GM23338 (cell line): Measurements from ENCODE around the gene EHD4. TPM values are rescaled to one million over a fixed set of nuclear protein-coding genes. Genes with fewer than 3 reads are reported as not detected.

Experiments
- ATAC-seq: fragments of 200-7000 bp; cut with Tn5 transposase; 3 replicates; pipeline ENCODE4 v1.9.1; 2020
- DNase-seq: peaks from one replicate; pipeline ENCODE4 v3.0.0-alpha.2; 2015; ENCODE audit warnings: low spot score
- H2AFZ ChIP-seq: fragments of 200-600 bp; sonication (generic); 2 replicates; pipeline ENCODE4 v1.8.0; 2016; ENCODE audit warnings: antibody characterized with exemption, mild to moderate bottlenecking, moderate library complexity
- H3F3A ChIP-seq: fragments of 200-600 bp; sonication (generic); replicated peaks from 2 replicates; pipeline ENCODE4 v1.8.0; 2017; ENCODE audit warnings: antibody characterized with exemption, mixed run types, low read depth
- H3K27ac ChIP-seq: fragments of 200-600 bp; sonication (generic); 2 replicates; pipeline ENCODE4 v1.6.1; 2016; ENCODE audit warnings: low read depth
- H3K27me3 ChIP-seq: fragments of 200-600 bp; sonication (generic); 2 replicates; pipeline ENCODE4 v1.8.0; 2016; ENCODE audit warnings: mild to moderate bottlenecking, mixed run types, moderate library complexity; ENCODE audit not compliant: insufficient read depth
- H3K36me3 ChIP-seq: fragments of 200-600 bp; sonication (generic); 2 replicates; pipeline ENCODE4 v1.8.0; 2016; ENCODE audit warnings: mild to moderate bottlenecking; ENCODE audit not compliant: insufficient read depth
- H3K4me1 ChIP-seq: fragments of 200-600 bp; sonication (generic); 2 replicates; pipeline ENCODE4 v1.8.0; 2016; ENCODE audit warnings: mild to moderate bottlenecking, moderate library complexity; ENCODE audit not compliant: insufficient read depth
- H3K4me2 ChIP-seq: fragments of 200-600 bp; sonication (generic); 2 replicates; pipeline ENCODE4 v1.7.1; 2017; ENCODE audit warnings: mixed run types
- H3K4me3 ChIP-seq: fragments of 200-600 bp; sonication (generic); 2 replicates; pipeline ENCODE4 v1.6.1; 2016; ENCODE audit warnings: mixed run types
- H3K79me2 ChIP-seq: fragments of 200-600 bp; sonication (generic); replicated peaks from 2 replicates; pipeline ENCODE4 v1.8.0; 2017; ENCODE audit warnings: mild to moderate bottlenecking; ENCODE audit not compliant: insufficient read depth
- H3K9me2 ChIP-seq: fragments of 200-600 bp; sonication (generic); 2 replicates; pipeline ENCODE4 v1.8.0; 2017; ENCODE audit not compliant: insufficient read depth
- H4K20me1 ChIP-seq: fragments of 200-600 bp; sonication (generic); replicated peaks from 2 replicates; pipeline ENCODE4 v1.8.0; 2017; ENCODE audit warnings: mild to moderate bottlenecking; ENCODE audit not compliant: insufficient read depth
- H3K27ac Mint-ChIP-seq: 2 replicates; pipeline ENCODE4 v1.8.0; 2020; ENCODE audit warnings: inconsistent platforms, mild to moderate bottlenecking, moderate library complexity, mixed read lengths
- H3K27me3 Mint-ChIP-seq: 3 replicates; pipeline ENCODE4 v1.8.0; 2022; ENCODE audit warnings: low read depth, mild to moderate bottlenecking, moderate library complexity, mixed read lengths, inconsistent platforms; ENCODE audit not compliant: insufficient read depth, poor library complexity
- H3K36me3 Mint-ChIP-seq: 3 replicates; pipeline ENCODE4 v1.8.0; 2021; ENCODE audit warnings: low read depth, mild to moderate bottlenecking, inconsistent platforms, moderate library complexity, mixed read lengths
- H3K4me1 Mint-ChIP-seq: 3 replicates; pipeline ENCODE4 v1.8.0; 2020; ENCODE audit warnings: mild to moderate bottlenecking, inconsistent platforms, mixed read lengths
- H3K4me3 Mint-ChIP-seq: 3 replicates; pipeline ENCODE4 v1.8.0; 2021; ENCODE audit warnings: moderate library complexity, mild to moderate bottlenecking, inconsistent platforms, mixed read lengths
- H3K9me3 Mint-ChIP-seq: 3 replicates; pipeline ENCODE4 v1.8.0; 2020; ENCODE audit warnings: moderate library complexity, mild to moderate bottlenecking, inconsistent platforms, mixed read lengths
- CREB1 ChIP-seq: fragments of 250-450 bp; sonication (Bioruptor Pico); IDR thresholded peaks from 2 replicates; pipeline ENCODE4 v1.5.0; 2020; ENCODE audit warnings: low read depth, mild to moderate bottlenecking, moderate library complexity
- CTCF ChIP-seq, 2 experiments: fragments of 200-600 bp in 1 of 2; sonication (generic) in 1 of 2; conservative IDR thresholded peaks; 2 replicates each; pipeline versions ENCODE4 v1.5.1 to v1.6.1; 2016 to 2017; ENCODE audit warnings: antibody characterized with exemption in 2 of 2, low read depth in 2 of 2, mild to moderate bottlenecking in 2 of 2, moderate library complexity in 1 of 2
- ETS1 ChIP-seq: IDR thresholded peaks from 2 replicates; pipeline ENCODE4 v1.6.1; 2016; ENCODE audit warnings: antibody characterized with exemption
- EZH2 ChIP-seq: fragments of 200-600 bp; sonication (generic); IDR thresholded peaks from one replicate; pipeline ENCODE4 v1.8.0; 2017; ENCODE audit warnings: antibody characterized with exemption, mild to moderate bottlenecking, low read depth; ENCODE audit not compliant: unreplicated experiment
- NANOG ChIP-seq: IDR thresholded peaks from 2 replicates; pipeline ENCODE4 v1.6.1; 2016; ENCODE audit warnings: antibody characterized with exemption, borderline replicate concordance
- POLR2AphosphoS5 ChIP-seq: IDR thresholded peaks from 2 replicates; pipeline ENCODE4 v1.6.1; 2016; ENCODE audit warnings: antibody characterized with exemption, low read depth
- STAT1 ChIP-seq: IDR thresholded peaks from one replicate; pipeline ENCODE4 v1.6.1; 2016; ENCODE audit warnings: antibody characterized with exemption; ENCODE audit not compliant: unreplicated experiment
- ZNF462 ChIP-seq: fragments of 250-450 bp; sonication (Bioruptor Pico); IDR thresholded peaks from 2 replicates; pipeline ENCODE4 v1.5.0; 2020; ENCODE audit warnings: mild to moderate bottlenecking, moderate library complexity
- polyA plus RNA-seq: library from polyadenylated mRNA; unstranded; fragments of >200 nt; fragmentation: Nextera tagmentation; extraction: Ambion mirVana; gene quantifications from 2 replicates; pipeline ENCODE4 v1.2.1, GENCODE V29; 2016
- total RNA-seq: library from RNA; depleted of rRNA; stranded (reverse); fragments of >200 nt; shearing (Covaris generic); gene quantifications from 2 replicates; pipeline ENCODE4 v1.2.3, GENCODE V29; 2014

EHD4 gene
- total and polyA plus RNA-seq, 2 experiments from 2014 or later = 13.0 to 31.0 TPM

- Mint-ChIP-seq H3K27me3 (peaks cover 10% of the 10 kb centered on the region), H3K27ac (no peak overlapping the region), H3K4me3 (no peak overlapping the region), H3K4me1 (peaks cover 19% of the 10 kb centered on the region), H3K36me3 (no peaks in the 10 kb centered on the region), H3K9me3 (no peaks in the 10 kb centered on the region)
- peak overlapping the region; percentile 47 for H2AFZ ChIP-seq
- DNase-seq = no peak
- peaks cover 13% of the 10 kb centered on the region for H3K4me1 ChIP-seq
- H3K4me2 ChIP-seq = no peak overlapping the region
- no peaks in the 10 kb centered on the region for H3K9me2 ChIP-seq
- no peak for ATAC-seq
- no peaks in the 10 kb centered on the region for H3K27me3 ChIP-seq
- TF ChIP-seq NANOG (no peak), ZNF462 (CRISPR knock-in tag) (no peak)
- no peaks in the 10 kb centered on the region for H4K20me1 ChIP-seq
- no peaks in the 10 kb centered on the region for H3K79me2 ChIP-seq
- H3F3A ChIP-seq = no peaks in the 10 kb centered on the region
- no peaks in the 10 kb centered on the region for H3K36me3 ChIP-seq
- H3K4me3 ChIP-seq = no peak overlapping the region
- no peak overlapping the region for H3K27ac ChIP-seq
These were observed 10.0 kb upstream of the EHD4 start for GRCh38 chr15:41982133-41982930.

- no peaks in the 10 kb centered on the region for H3K36me3 ChIP-seq
- Mint-ChIP-seq H3K4me3 (no peak overlapping the region), H3K4me1 (peaks cover 19% of the 10 kb centered on the region), H3K27me3 (peaks cover 8% of the 10 kb centered on the region), H3K36me3 (no peaks in the 10 kb centered on the region), H3K27ac (no peak overlapping the region), H3K9me3 (no peaks in the 10 kb centered on the region)
- no peaks in the 10 kb centered on the region for H3K27me3 ChIP-seq
- H3K9me2 ChIP-seq = no peaks in the 10 kb centered on the region
- no peaks in the 10 kb centered on the region for H3K79me2 ChIP-seq
- DNase-seq (no peak), ATAC-seq (no peak)
- no peaks in the 10 kb centered on the region for H3F3A ChIP-seq
- H3K27ac ChIP-seq = no peak overlapping the region
- no peak overlapping the region for H3K4me2 ChIP-seq
- no peaks in the 10 kb centered on the region for H4K20me1 ChIP-seq
- H3K4me3 ChIP-seq = no peak overlapping the region
- H2AFZ ChIP-seq = peak overlapping the region; percentile 47
- peaks cover 13% of the 10 kb centered on the region for H3K4me1 ChIP-seq
- TF ChIP-seq POLR2AphosphoS5 = no peak
- no peak for TF ChIP-seq CREB1 (CRISPR knock-in tag)
- TF ChIP-seq STAT1 = no peak
- TF ChIP-seq NANOG = no peak
- no peak for TF ChIP-seq ETS1
- TF ChIP-seq CTCF (conservative IDR thresholded peaks at IDR 0.05; ENCODE audit: low read depth in 2 of 2) = no peak
- no peak for TF ChIP-seq EZH2
These were observed 9.2 kb upstream of the EHD4 start for GRCh38 chr15:41981371-41982132.
